ENCODE measurements around the gene VWA8.
"Not testable (repeated sequence)": the region's sequence is repeated elsewhere in the genome, so short reads cannot be mapped to it uniquely, and the experiment has no call there.

VWA8 gene

DNA sequence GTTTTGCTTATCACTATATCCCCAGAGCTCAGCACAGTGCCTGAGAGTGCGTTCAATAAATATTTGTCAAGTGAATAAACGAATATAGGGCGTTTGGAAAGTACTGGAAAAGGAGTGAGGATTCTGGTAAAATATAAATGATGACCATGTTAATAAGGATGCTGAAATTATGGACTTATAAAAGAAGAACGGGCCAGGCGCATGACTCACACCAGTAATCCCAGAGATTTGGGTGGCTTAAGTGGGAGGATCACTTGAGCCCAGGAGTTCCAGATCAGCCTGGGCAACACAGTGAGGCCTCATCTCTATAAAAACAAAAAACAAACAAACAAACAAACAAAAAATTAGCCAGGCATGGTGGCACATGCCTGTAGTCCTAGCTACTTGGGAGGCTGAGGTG, 198.1 kb downstream of the VWA8 start:
- Histone ChIP-seq H3K36me3 (replicated peaks) (no peaks in the 10 kb centered on the region), H3K27ac (no peak overlapping the region), H3K4me3 (ENCODE audit: low read depth, low read length) (no peak overlapping the region), H3K27me3 (replicated peaks) (no peaks in the 10 kb centered on the region)
- TF ChIP-seq, protein P1, sequence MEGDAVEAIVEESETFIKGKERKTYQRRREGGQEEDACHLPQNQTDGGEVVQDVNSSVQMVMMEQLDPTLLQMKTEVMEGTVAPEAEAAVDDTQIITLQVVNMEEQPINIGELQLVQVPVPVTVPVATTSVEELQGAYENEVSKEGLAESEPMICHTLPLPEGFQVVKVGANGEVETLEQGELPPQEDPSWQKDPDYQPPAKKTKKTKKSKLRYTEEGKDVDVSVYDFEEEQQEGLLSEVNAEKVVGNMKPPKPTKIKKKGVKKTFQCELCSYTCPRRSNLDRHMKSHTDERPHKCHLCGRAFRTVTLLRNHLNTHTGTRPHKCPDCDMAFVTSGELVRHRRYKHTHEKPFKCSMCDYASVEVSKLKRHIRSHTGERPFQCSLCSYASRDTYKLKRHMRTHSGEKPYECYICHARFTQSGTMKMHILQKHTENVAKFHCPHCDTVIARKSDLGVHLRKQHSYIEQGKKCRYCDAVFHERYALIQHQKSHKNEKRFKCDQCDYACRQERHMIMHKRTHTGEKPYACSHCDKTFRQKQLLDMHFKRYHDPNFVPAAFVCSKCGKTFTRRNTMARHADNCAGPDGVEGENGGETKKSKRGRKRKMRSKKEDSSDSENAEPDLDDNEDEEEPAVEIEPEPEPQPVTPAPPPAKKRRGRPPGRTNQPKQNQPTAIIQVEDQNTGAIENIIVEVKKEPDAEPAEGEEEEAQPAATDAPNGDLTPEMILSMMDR (IDR thresholded peaks at IDR 0.05; ENCODE audit: low read depth, low read length, missing control alignments), result no peak
- in situ Hi-C loops (cut with HindIII; ENCODE audit: low pct_ligation_motif_present, low sequenced_read_pairs), result no loop called here
- no peak for DNase-seq

DNA sequence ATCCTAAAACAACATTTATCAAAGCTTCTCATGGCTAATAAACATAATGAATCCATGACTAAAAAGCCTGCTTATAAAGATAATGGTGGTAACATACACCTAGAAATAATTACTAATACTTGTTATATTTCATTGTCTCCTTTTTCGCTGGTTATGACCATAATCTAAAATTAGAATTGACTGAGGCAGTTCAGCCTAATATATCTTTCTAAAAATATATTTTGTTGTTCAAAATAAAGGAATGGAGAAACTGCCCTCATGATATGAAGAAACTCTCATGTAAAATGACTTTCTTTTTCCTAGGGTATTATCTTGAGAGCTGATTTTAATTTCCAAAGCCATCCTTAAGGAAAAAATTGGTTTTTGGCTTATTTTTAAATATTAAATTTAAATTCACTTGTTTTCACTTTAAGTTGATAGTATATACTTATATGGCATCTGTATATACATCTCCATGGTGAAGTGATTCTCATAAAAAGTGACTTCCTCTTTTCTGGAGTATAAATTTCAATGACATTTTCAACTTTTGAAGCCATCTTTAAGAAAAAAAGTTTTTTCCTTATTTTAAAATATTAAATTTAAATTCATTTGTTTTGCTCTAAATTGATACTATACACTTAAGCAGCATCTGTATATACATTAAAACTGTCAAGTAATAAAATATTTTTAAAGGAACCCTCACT, 204.6 kb downstream of the VWA8 start:
- no peaks in the 10 kb centered on the region for H3K27me3 ChIP-seq (replicated peaks)
- no peak overlapping the region for H3K27ac ChIP-seq
- H3K4me3 ChIP-seq (ENCODE audit: low read depth, low read length), result no peak overlapping the region
- TF ChIP-seq, protein P1 (IDR thresholded peaks at IDR 0.05; ENCODE audit: low read depth, low read length, missing control alignments), result no peak
- in situ Hi-C loops (cut with HindIII; ENCODE audit: low pct_ligation_motif_present, low sequenced_read_pairs), result no loop called here
- no peaks in the 10 kb centered on the region for H3K36me3 ChIP-seq (replicated peaks)
- no peak for DNase-seq

DNA sequence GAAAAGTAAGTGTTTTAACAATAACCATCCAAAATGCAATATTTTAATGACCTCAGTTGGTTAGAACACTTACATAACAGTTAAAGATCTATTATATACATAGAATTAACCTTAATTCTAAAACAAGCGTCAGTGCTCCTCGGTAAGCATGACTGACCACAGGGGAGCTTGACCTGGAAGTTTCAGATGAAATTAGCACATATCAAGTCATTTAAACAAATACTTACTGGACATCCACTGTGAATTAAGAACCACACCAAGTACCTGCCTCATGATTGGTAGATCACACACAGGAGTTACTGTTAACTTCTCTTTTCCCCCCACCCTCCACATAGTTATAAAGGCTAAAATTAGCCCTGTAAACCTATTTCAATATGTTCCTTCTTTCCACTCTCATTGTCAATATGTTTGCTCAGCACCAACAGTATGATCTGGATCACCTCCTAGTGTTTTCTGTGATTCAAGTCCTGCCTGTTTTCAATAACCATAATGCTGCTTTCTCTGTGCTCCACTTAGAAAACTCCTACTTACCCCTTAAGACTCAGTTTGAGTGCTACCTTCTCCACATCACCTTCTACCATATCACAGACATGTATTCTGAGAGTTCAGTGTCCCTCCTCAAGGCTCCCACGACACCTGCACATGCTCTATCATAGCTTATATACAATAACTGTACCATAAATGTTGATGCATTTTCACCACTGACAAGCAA, 209.0 kb downstream of the VWA8 start:
- in situ Hi-C loops (cut with HindIII; ENCODE audit: low pct_ligation_motif_present, low sequenced_read_pairs), result no loop called here

DNA sequence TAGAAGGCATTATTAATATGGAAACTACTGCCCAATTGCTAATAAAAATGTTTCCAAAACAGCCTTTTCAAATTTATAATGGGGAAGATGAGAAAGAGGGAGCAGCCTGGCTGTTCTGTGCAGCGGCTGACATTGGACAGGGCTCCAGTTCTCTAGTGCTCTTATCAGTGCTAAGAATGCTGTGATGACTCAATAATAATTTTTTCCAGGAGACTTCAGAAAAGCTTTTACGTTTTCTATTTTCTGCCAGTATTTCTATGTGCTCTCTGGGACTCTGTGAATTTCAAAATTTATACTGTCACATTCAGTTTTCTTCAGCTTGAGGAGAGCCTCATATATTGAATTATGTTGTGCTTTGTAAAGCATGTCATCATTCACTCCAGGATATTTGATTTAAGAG, 209.6 kb downstream of the VWA8 start:
- TF ChIP-seq, protein P1 (IDR thresholded peaks at IDR 0.05; ENCODE audit: low read depth, low read length, missing control alignments), result no peak
- in situ Hi-C loops (cut with HindIII; ENCODE audit: low pct_ligation_motif_present, low sequenced_read_pairs), result no loop called here

More for the DNA sequence above, 209.0 kb downstream of the VWA8 start:
- Histone ChIP-seq H3K4me3 (ENCODE audit: low read depth, low read length) (no peak overlapping the region), H3K36me3 (replicated peaks) (no peaks in the 10 kb centered on the region), H3K27me3 (replicated peaks) (no peaks in the 10 kb centered on the region), H3K27ac (no peak overlapping the region)
- TF ChIP-seq, protein P1 (IDR thresholded peaks at IDR 0.05; ENCODE audit: low read depth, low read length, missing control alignments), result no peak
- no peak for DNase-seq

DNA sequence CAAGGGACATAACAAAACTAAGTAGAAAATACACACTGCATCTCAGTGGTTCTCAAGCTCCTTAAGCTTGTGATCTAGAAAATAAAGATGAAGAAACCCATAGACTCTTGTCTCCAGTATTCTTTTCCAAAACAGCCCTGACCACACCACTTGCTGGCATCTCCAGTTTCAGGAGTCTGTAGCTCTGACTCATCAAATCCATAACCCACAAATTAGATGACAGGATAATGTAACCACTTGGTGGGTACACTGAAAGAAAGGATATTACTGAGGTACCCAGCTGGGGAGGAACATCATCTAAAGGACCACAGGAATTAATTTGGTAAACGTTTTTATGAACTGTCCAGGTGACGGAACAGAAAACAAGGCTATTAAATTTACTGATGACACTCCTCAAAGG, 214.7 kb downstream of the VWA8 start:
- DNase-seq, result peak; percentile 47
- H3K36me3 ChIP-seq (replicated peaks), result no peaks in the 10 kb centered on the region
- H3K27me3 ChIP-seq (replicated peaks), result no peaks in the 10 kb centered on the region
- no peak overlapping the region for H3K27ac ChIP-seq
- in situ Hi-C loops (cut with HindIII; ENCODE audit: low pct_ligation_motif_present, low sequenced_read_pairs), result no loop called here
- H3K4me3 ChIP-seq (ENCODE audit: low read depth, low read length), result no peak overlapping the region
- TF ChIP-seq, protein P1 (IDR thresholded peaks at IDR 0.05; ENCODE audit: low read depth, low read length, missing control alignments), result no peak

More for the DNA sequence above, 209.6 kb downstream of the VWA8 start:
- Histone ChIP-seq H3K27me3 (replicated peaks) (no peaks in the 10 kb centered on the region), H3K27ac (no peak overlapping the region), H3K36me3 (replicated peaks) (no peaks in the 10 kb centered on the region), H3K4me3 (ENCODE audit: low read depth, low read length) (no peak overlapping the region)
- peak; percentile 59 for DNase-seq

DNA sequence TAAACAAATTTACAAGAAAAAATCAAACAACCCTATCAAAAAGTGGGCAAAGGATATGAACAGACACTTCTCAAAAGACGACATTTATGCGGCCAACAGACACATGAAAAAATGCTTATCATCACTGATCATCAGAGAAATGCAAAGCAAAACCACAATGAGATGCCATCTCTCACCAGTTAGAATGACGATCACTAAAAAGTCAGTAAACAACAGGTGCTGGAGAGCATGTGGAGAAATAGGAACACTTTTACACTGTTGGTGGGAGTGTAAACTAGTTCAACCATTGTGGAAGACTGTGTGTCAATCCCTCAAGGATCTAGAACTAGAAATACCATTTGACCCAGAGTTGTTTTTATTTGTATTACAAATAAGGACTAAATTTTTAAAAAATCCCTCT, 215.4 kb downstream of the VWA8 start:
- in situ Hi-C loops (cut with HindIII; ENCODE audit: low pct_ligation_motif_present, low sequenced_read_pairs); DNase-seq: not testable (repeated sequence)

More for the DNA sequence above, 215.4 kb downstream of the VWA8 start:
- H3K27me3 ChIP-seq (replicated peaks); H3K4me3 ChIP-seq (ENCODE audit: low read depth, low read length); H3K27ac ChIP-seq; H3K36me3 ChIP-seq (replicated peaks): not testable (repeated sequence)
